PC-3 (cell line): ENCODE measurements around the gene LGALS13. TPM values are rescaled to one million over a fixed set of nuclear protein-coding genes. Genes with fewer than 3 reads are reported as not detected.

Experiments
- total RNA-seq: library from RNA; depleted of rRNA; stranded (reverse); fragments of >200 nt; gene quantifications from 2 replicates; pipeline ENCODE4 v1.2.3, GENCODE V29; 2014; rRNA removed

Gene LGALS13
- total RNA-seq, 1 experiment from 2014 or later, result not detected

Other genes with a start within 250 kb of the LGALS13 start
- gene PAF1, start 211.4 kb upstream of the LGALS13 start, total RNA-seq, result 50.7 and 56.6 TPM in 2 replicates
- gene MED29, start 211.1 kb upstream of the LGALS13 start, total RNA-seq, result 17.0 and 30.1 TPM in 2 replicates
- 32.7 and 68.4 TPM in 2 replicates for gene ZFP36, start 195.7 kb upstream of the LGALS13 start, total RNA-seq
- gene PLEKHG2, start 189.9 kb upstream of the LGALS13 start, total RNA-seq, result 8.3 and 10.6 TPM in 2 replicates
- gene RPS16, start 166.6 kb upstream of the LGALS13 start, total RNA-seq, result 294 and 418 TPM in 2 replicates
- 59.9 and 95.0 TPM in 2 replicates for gene SUPT5H, start 156.9 kb upstream of the LGALS13 start, total RNA-seq
- gene TIMM50, start 121.7 kb upstream of the LGALS13 start, total RNA-seq, result 97.2 and 123 TPM in 2 replicates
- gene DLL3, start 103.6 kb upstream of the LGALS13 start, total RNA-seq, result 7.2 and 8.7 TPM in 2 replicates
- not detected in 2 replicates for gene SELENOV, start 87.4 kb upstream of the LGALS13 start, total RNA-seq
- 2.1 and 3.5 TPM in 2 replicates for gene EID2B, start 69.7 kb upstream of the LGALS13 start, total RNA-seq
- 11.3 and 22.9 TPM in 2 replicates for gene EID2, start 62.4 kb upstream of the LGALS13 start, total RNA-seq
- not detected in 2 replicates for gene LGALS16, start 53.4 kb downstream of the LGALS13 start, total RNA-seq
- not detected in 2 replicates for gene LGALS14, start 102.0 kb downstream of the LGALS13 start, total RNA-seq
- not detected in 2 replicates for gene CLC, start 135.5 kb downstream of the LGALS13 start, total RNA-seq
- not detected in 2 replicates for gene LEUTX, start 176.3 kb downstream of the LGALS13 start, total RNA-seq
- gene DYRK1B, start 231.6 kb downstream of the LGALS13 start, total RNA-seq, result 2.4 and 2.8 TPM in 2 replicates
- gene FBL, start 243.9 kb downstream of the LGALS13 start, total RNA-seq, result 186 and 270 TPM in 2 replicates